Suppressor macrophage treated with lipopolysaccharide for 1 hour (primary cell): ENCODE results near the gene FOS.

Experiments
- DNase-seq, 3 donors: peaks; one replicate each; pipeline ENCODE4 v3.0.0-alpha.2; 2020 to 2022

The FOS gene

DNA sequence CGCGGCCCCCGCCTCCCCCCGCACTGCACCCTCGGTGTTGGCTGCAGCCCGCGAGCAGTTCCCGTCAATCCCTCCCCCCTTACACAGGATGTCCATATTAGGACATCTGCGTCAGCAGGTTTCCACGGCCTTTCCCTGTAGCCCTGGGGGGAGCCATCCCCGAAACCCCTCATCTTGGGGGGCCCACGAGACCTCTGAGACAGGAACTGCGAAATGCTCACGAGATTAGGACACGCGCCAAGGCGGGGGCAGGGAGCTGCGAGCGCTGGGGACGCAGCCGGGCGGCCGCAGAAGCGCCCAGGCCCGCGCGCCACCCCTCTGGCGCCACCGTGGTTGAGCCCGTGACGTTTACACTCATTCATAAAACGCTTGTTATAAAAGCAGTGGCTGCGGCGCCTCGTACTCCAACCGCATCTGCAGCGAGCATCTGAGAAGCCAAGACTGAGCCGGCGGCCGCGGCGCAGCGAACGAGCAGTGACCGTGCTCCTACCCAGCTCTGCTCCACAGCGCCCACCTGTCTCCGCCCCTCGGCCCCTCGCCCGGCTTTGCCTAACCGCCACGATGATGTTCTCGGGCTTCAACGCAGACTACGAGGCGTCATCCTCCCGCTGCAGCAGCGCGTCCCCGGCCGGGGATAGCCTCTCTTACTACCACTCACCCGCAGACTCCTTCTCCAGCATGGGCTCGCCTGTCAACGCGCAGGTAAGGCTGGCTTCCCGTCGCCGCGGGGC, at the start of gene FOS:
TSS of gene FOS (plus strand) at position 407 of the 731 bp plus-strand sequence. CDS start at position 562, 155 bp downstream.
- DNase-seq, result peak; percentile 95 to 98 (median 97)

DNA sequence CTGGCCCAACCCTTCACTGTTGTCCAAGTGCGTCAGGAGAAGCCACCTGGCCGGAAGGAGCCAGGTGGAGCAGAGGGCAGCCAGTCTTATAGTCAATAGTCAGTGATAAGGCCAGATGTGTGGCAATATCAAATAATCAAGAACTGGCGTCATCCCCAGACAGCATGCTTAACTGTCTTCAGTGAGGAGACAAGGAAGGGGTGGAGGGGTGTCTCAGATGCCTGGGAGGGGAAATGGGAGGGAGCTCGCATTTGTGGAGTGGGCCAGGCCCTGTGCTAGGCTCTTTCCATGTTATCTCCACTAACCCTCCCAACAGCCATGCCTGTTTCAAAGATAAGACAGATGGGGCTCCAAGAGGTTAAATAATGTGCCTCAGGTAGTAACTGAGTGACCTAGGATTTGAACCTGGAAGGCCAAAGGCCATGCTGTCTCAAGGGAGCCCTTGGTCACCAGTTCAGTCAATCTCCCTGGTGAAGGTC, 48.9 kb upstream of the FOS start:
- DNase-seq, result no peak

DNA sequence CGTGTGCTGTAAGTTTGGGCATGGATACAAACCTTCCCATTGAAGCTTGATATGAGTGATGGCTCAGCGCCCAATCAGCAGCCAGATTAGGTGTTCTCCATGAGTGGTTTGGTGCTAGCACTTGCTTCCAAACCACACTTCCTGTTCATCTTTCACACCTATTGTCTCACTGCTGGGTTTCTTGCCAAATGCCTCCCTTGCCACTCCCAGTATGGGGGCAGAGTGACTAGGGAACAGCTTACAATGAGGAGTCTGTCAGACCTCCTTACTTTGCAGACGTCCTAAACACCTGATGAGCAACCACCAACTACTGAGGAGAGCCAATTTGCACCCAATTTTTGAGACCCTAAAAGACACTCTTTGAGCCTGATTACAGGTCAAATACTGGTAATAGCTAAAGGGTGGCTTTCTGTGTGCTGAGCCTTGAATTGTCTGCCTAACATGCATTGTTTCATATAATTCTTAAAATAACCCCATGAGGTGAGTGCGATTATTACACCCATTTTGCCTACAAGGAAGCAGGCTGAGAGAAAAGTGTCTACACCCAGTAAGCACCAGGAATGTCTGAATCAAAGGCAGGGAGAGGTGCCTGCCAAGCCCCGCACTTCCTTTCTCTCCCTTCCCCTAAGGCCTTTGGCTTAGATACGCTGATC, 48.4 kb upstream of the FOS start:
- peak in 2 of 3 donors; percentile 43 to 52 for DNase-seq

DNA sequence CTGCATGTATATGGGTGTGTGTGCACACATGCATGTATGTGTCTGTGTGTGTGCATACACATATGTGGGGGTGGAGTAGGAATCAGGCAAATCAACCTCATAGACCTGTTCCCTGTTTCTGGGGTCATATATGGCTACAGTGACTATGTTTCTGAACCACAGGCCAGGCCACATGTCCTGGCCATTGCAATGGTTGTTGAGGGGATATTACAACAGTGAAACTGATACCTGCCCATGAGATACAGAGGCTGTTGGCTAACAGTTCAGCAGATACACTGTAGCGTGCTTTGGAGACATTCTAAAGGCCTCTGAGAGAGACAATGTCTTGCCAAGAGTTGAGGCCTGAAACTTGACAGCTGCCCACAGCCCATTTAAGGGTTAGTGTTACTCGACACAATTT, 47.3 kb upstream of the FOS start:
- no peak for DNase-seq

DNA sequence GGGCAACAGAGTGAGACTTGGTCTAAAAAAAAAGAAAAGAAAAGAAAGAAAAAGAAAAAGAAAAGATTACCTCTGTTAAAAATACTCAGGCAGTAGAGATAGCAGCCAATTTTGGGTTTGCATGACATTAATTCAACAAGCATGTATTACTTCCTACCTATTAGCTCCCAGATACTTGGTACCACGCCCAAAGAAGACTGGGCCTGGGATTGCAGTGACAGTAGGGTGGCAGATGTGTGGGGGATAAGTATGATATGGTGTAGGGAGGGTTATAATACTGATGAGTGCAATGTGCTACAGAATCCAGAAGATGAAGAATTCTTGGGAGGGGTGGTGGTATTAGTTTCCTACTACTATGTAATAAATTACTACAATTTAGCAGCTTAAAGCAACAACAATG, 46.4 kb upstream of the FOS start:
- DNase-seq, result no peak

DNA sequence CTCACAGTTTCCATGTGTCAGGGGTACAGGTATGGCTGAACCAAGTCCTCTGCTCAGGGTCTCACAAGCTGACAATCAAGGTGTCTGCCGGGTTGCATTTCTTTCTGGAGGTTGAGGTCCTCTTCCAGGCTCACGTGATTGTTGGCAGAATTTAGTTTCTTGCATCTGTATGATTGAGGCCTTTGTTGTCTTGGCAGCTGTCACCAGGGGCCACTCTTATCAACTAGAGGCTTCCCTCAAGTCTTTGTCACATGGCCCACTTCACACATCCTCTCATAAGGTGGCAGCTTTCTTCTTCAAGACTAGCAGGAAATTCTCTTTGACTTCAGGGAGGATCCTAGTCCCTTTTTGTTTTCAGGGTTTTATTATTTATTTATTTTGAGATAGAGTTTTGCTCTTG, 46.0 kb upstream of the FOS start:
- no peak for DNase-seq

DNA sequence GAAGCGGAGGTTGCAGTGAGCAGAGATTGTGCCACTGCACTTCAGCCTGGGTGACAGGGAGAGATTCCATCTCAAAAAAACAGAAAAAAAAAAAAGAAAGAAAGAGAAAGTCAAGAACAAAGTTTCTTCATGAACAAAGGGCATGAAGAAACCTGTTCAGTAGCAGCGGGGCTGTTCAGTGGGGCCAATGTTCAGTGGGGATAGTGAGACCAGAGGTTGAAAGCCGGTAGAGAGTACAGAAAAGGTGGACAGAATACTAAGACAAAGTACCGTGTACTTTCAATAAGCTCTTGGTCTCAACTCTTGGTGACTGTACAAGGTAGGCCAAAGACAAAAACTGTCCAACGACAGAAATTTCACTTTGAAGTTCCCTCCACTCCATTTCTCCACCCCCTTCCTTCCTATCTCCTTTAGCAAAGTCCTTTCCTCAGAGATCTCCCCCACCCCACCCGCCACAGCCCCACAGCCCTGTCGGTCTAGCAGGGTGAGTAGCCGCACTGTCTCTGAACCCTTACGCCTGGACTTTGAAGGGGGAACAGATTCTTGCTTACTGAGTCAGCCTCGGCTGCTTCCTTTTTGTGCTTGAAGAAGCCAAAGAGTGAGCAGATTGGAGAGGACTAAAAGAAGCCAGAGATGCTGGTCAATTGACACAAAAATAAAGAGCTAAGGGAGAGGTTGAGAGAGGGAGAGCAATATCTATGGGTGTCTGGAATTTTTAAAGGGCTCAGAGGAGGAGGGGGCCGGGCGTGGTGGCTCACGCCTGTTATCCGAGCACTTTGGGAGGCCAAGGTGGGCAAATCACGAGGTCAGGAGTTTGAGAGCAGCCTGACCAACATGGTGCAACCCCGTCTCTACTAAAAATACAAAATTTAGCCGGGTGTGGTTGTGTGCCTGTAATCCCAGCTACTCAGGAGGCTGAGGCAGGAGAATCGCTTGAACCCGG, 44.2 kb upstream of the FOS start:
- peak; percentile 84 to 90 (median 90) for DNase-seq

DNA sequence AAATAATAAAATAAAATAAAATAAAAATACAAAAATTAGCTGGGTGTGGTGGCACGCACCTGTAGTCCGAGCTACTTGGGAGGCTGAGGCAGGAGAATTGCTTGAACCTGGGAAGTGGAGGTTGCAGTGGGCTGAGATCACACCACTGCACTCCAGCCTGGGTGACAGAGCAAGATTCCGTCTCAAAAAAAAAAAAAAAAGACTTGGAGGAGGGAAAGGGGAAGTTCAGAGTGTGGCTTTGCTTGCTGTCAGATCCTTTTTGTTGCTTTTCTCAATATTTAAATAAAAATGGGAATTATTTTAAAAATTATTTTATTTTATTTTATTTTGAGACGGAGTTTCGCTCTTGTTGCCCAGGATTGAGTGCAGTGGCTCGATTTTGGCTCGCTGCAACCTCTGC, 43.4 kb upstream of the FOS start:
- DNase-seq, result peak; percentile 53 to 73 (median 72)

DNA sequence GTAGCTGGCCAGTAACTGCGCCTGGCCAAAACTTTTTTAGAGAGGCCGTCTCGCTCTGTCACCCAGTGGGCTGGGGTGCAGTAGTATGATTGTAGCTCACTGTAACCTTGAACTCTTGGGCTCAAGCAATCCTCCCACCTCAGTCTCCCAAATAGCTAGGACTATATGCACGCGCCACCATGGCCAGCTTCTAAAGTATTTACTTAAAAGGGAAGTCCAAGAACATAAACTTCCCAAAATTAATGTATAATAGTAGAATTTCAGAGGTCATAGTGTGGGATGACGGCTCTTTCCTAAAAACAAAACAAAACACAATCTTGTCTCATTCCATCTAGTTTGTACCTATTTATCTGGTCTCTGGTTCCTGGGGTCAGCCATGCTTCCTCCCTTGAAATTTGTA, 42.2 kb upstream of the FOS start:
- DNase-seq, result peak; percentile 48 to 60 (median 58)

DNA sequence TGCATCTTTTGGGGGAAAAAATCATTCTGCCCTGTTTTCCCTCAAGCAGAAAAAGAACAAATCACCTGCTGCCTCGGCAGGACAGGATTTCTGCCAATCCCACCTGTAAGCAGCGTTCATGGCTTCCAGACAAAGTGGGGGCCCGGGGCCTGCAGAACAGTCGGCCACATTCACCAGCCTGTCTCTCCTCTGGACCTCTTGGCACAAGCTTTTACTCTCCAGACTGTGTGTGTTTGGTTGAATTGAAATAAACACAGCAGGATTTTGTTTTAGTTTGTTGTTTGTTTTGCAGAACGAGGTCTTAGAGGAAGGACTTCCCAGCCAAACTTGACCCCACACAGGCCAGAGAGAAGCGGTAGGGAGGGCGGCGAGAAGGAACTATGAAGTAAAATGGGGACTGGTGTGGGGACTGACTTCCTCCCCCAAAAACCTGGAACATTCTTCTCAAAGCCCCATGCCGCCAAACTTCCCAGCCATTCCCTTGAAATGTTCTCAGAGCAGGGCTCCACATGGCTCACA, 41.7 kb upstream of the FOS start:
- no peak for DNase-seq

DNA sequence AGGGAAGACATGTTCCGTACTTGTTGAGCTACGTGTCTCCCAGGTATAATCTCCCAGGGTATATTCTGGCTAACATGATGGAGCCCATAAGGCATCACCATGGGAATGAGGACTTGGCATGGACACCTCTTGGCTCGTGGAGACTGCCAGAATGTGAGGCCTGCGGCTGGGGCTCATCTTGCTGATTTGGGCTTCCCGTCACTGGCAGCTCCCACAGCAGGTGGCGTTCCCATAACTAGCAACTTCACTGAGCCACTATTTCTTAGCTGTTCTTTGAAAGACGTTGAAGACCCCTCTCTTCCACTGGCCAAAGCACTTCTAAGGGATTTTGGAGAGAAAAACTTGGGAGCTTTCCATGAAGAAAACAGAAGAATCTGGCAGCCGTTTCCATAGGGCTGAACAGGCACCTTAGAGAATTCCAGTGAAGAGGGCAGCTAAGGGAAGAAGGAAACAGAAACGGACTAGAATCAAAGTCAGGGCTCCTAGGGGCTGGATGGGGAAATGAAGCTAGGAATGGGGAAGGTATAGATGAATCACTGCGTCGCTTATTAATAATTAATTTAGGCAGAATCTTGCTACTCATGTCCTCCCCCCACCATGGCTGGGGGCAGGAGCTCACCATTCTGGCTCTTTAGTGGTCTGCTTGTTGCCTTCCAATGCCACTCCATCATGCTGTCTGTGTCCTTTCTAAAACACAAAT, 39.7 kb upstream of the FOS start:
- DNase-seq, result peak; percentile 74 to 79 (median 79)

DNA sequence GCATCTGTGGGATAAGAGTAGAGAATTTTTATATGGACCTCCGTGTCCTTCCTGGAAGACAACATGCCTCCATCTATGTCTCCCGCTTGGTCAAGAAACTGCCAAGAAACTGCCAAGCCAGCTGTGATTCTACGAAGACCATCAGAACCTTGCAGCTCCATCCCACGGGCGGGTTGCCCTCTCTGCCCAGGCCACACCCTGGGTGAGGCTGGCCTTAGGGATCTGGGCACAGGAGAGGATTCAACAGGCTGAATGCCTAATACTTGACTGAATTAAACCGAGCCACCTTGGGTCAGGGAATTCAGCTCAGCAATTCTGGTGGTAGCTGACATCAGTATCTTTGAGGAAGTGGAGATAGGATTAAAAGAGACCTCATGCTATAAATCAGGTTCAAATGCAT, 37.8 kb upstream of the FOS start:
- DNase-seq, result no peak

DNA sequence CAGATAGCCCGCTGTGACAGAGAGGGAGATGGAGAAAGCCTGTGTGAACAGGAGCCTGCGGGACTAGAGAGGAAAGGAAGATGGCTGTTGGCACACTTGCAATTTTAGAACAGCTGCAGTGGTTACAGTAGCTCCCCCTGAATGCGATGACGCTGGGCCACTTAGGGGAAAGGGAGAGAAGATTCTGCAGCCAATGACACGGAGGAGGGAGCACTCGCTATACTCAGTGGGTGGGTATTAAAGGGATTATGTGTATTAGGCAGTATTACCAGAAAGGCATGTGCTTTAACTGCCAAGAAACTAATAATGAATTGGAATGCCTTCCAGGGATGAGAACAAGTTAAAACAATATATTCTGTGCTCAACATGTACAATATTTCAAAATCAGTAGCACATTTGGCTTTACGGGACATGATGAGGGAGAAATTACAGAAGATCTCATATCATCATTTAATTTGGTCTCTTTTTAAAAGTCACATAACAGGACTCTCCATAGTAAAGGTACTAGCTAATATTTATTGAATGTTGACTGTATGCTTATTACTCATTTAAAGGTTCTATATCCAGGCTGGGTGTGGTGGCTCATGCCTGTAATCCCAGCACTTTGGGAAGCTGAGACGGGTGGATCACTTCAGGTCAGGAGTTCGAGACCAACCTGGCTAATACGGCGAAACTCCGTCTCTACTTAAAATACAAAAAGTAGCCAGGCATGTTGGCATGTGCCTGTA, 35.9 kb upstream of the FOS start:
- DNase-seq, result no peak

DNA sequence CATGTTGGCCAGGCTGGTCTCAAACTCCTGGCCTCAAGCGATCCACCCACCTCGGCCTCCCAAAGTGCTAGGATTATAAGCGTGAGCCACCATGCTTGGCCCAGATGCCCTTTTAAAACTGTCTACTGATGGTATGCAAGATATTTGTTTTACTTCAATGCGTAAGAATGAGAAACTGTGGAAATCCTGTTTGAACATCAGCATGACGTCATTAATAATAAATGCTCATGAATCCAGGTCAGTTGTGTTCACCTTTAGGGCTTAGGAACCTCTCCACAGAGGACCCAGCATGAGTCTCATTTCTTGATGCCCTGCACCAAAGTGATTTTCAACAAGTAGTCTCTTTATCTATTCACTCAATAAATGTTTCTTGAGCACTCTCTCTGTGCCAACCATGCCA, 34.5 kb upstream of the FOS start:
- DNase-seq, result no peak

DNA sequence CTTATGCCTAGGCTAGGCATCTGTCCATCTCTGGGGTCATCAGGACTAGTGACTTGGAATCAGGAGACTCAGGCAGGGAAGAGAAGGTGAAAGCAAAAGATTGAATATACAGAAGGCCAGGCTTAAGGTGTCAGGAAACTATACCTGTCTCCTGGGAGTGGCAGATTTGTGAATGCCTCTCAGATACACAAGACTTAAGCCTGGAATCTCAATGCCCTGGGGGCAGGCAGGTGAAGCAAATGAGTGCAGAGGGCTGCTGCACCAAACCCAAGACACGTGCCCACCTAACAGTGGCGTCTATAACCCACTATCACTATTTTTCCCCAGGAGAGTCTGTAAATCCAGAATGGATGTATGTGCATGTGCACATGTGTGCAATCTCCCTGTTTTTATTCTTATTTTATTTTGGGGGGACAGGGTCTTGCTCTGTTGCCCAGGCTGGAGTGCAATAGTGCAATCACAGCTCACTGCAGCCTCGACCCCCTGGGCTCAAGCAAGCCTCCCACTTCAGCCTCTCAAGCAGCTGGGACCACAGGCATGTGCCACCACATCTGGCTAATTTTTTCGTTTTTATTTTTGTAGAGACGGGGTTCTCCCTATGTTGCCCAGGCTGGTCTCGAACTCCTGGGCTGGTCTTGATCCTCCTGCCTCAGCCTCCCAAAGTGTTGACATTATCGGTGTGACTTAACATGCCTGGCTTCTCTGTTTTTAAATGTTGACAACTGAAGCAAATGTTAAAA, 31.9 kb upstream of the FOS start:
- DNase-seq, result no peak

DNA sequence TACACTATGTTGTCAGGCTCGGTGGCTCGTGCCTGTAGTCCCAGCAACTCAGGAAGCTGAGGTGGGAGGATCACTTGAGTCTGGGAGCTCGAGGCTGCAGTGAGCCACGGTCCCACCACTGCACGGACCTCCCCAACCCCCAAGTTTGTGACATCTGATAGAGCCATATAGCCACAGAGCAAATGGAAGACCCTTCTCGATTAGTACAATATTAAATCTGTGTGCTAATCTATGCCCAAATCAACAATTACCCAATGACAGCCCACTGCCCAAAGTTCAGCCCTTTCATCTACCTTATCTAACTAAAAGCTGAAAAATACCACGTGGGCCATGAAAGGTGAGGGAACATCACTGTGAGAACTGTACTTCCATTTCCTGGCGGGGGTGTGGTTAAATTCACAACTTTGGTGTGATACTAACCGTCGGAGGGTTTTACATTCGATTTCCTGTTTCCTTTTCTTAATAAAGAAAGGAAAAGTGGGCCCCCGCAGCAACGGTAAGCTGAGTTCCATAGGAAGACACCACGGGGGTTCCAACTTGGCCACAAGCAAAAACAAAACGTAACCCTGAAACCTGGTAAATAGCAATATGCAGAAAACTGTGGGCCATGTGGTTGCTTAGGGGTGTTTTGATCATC, 31.2 kb upstream of the FOS start:
- DNase-seq, result peak; percentile 23 to 38 (median 36)

DNA sequence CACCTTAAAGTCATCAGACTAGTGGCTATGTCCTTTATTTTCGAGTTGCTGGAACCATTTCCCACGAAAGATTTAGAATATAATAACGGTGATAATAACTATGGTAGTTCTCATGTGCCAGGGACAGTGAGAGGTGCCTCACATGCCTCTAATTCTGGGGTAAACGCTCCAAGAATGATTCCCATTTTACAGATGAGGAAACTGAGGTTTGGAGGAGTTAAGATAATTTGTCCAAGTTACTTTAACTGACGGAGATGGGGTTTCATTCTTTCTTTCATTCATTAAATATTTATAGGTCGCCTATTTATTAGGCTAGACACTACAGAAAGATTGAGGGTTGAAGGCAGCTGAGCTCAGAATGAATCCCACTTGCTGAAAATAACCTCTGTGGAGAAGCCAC, 30.7 kb upstream of the FOS start:
- DNase-seq, result no peak

DNA sequence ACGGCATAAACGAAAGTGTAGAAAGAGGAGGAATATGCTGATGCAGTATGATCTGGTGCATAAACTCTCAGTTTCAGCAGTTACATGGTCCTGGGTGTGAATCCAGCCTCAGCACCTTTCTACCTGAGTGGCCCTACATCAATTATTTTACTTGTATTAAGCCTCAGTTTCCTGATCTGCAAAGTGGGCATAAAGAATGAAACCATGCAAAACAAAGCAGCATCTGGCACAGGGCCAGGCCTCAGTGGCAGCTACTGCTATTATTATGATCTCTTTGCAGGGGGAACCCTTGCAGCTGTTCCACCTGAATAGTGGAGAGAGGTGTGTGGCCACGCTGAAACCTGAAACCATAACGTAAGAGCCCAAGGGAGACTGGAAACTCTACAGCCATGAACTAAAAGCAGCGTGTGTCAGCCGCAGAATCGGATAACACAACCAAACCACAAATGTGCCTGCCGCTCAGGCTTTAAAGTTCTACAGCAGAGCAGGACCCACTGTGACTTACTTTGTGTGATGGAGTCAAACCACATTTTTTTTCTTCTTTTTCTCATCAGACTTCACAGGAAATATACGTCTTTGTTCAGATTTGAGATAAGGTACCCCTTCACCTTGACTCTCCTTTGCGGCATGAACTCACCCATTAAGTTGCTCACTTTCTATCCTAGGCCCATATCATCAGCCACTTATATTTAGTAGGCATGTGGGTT, 29.2 kb upstream of the FOS start:
- no peak for DNase-seq

DNA sequence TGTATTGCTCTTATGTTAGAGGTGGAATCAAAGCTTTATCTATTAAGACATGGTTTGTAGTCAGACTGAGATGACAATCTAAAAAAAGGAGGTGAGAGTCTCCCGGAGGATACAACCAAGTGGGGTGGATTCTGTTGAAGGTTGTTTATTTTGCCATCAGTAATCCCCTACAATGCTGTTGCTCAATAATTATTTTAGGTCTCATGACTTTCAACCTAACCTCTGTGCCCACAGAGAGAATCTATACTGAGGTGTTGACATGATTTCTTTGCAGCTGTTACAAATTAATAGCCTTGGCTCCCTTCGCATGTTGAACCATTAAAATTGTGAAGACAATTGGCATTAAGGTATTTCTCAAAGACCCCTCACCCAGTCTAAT, 28.7 kb upstream of the FOS start:
- no peak for DNase-seq

DNA sequence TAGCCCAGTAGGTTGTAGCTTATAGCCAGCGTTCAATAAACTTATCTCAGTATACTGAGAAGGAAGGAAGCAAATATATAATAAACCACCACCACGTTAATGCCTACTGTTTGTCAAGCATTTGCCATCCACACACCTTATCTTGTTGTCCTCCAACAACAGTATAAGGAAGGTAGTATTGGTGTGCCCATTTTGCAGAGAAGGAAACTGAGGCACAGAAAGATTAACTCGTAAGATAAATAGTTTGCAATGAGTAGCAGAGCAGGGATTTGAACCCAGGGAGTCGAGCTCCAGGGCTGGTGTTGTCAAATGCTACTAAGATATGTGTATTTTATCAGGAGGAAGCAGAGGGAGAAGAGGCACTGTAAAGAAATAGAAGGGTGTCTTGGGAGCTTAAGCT, 27.8 kb upstream of the FOS start:
- no peak for DNase-seq
